Measurements from ENCODE around the gene FBXO34.
A peak's percentile ranks its signal among the peaks of the same experiment; 100 is the strongest.
"Not testable (repeated sequence)": the region's sequence is repeated elsewhere in the genome, so short reads cannot be mapped to it uniquely, and the experiment has no call there.

Gene FBXO34

GRCh38 chr14:55350461-55350860, 79.2 kb downstream of the FBXO34 start:
- DNase-seq, result no peak

GRCh38 chr14:55351111-55351510, 79.9 kb downstream of the FBXO34 start:
- no peak for DNase-seq

- DNase-seq, result no peak
These were observed 81.0 kb downstream of the FBXO34 start for GRCh38 chr14:55352201-55352600.

- DNase-seq, result peak; percentile 18
These were observed 82.7 kb downstream of the FBXO34 start for GRCh38 chr14:55353686-55354467.

- peak; percentile 77 for DNase-seq
These were observed 83.3 kb downstream of the FBXO34 start for GRCh38 chr14:55354500-55354899.

- DNase-seq, result no peak
These were observed 84.7 kb downstream of the FBXO34 start for GRCh38 chr14:55355922-55356321.

GRCh38 chr14:55356913-55357312, 85.7 kb downstream of the FBXO34 start:
- no peak for DNase-seq

GRCh38 chr14:55359307-55359706, 88.1 kb downstream of the FBXO34 start:
- no peak for DNase-seq

GRCh38 chr14:55361190-55361589, 90.0 kb downstream of the FBXO34 start:
- no peak for DNase-seq

GRCh38 chr14:55366271-55366670, 95.0 kb downstream of the FBXO34 start:
- no peak for DNase-seq

GRCh38 chr14:55370883-55371455, 99.7 kb downstream of the FBXO34 start:
- DNase-seq, result no peak

GRCh38 chr14:55372423-55372822, 101.2 kb downstream of the FBXO34 start:
- no peak for DNase-seq

- no peak for DNase-seq
These were observed 101.6 kb downstream of the FBXO34 start for GRCh38 chr14:55372825-55373224.

GRCh38 chr14:55373784-55374705, 102.8 kb downstream of the FBXO34 start:
- DNase-seq, result peak; percentile 35

- DNase-seq, result no peak
These were observed 103.5 kb downstream of the FBXO34 start for GRCh38 chr14:55374771-55375170.

GRCh38 chr14:55377236-55377635, 106.0 kb downstream of the FBXO34 start:
- DNase-seq, result no peak

- DNase-seq, result no peak
These were observed 109.8 kb downstream of the FBXO34 start for GRCh38 chr14:55381040-55381439.

- no peak for DNase-seq
These were observed 110.3 kb downstream of the FBXO34 start for GRCh38 chr14:55381561-55381960.

GRCh38 chr14:55382483-55382882, 111.3 kb downstream of the FBXO34 start:
- DNase-seq, result no peak

GRCh38 chr14:55383056-55383466, 111.8 kb downstream of the FBXO34 start:
- not testable (repeated sequence) for DNase-seq

- DNase-seq, result no peak
These were observed 112.4 kb downstream of the FBXO34 start for GRCh38 chr14:55383541-55384140.

GRCh38 chr14:55384536-55384935, 113.3 kb downstream of the FBXO34 start:
- no peak for DNase-seq

Measured in CD4-positive, alpha-beta T cell treated with Interleukin-17A for 4 hours (primary cell).